Hematopoietic multipotent progenitor cell treated with erythropoietin and hydrocortisone succinate and interleukin-3 and kit ligand, for 6 days (in vitro differentiated cells): ENCODE data around the gene GBE1.
"Not testable (repeated sequence)": the region's sequence is repeated elsewhere in the genome, so short reads cannot be mapped to it uniquely, and the experiment has no call there.

Experiments
- DNase-seq: peaks from one replicate; pipeline ENCODE4 v3.0.0-alpha.2; 2015

GBE1 gene

GRCh38 chr3:81752604-81753003 is 8.8 kb downstream of the GBE1 start:
- DNase-seq: no peak

DNA sequence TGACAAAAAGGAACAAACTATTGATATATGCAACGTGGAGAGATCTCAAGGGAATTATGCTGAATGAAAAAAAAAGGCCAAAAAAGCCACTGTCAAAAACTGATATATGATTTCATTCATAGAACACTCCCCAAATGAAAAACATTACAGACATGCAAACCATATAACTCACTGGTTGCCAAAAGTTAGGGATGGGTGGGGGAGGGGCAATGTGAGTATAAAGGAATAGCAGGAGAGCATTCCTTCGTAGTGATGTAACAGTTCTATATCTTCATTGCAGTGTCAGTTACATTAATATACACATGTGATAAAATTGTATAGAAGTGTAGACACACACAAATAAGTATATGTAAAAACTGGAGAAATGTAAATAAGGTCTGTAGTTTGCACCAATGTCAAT is 12.2 kb downstream of the GBE1 start:
- DNase-seq: no peak

DNA sequence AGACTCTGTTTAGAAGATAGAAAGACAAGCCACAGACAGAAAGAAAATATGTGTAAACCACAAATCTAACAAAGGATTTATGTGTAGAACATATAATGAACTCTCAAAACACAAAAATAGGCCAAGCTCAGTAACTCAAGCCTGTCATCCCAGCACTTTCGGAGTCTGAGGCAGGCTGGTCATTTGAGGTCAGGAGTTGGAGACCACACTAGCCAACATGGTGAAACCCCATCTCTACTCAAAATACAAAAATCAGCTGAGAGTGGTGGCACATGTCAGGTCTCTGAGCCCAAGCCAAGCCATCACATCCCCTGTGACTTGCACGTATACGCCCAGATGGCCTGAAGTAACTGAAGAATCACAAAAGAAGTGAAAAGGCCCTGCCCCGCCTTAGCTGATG is 14.2 kb downstream of the GBE1 start:
- not testable (repeated sequence) for DNase-seq

DNA sequence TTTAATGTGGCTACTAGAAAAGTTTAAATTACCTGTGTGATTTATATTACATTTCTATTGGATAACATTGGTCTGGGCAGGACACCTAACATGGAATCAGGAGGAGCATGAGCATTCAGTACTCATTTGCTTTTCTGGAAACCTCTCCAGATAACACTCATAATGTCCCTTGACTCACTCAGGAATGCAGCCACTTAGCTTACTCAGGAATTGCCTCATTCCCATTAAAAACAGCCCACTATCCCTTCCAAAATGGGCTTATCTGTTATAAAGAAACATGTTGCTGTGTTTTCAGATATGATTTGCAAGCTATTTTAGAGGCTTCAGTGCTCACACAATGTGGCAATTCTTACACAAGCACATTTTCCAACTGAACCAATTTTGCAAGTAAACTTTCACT is 17.1 kb downstream of the GBE1 start:
- DNase-seq: peak; percentile 23

DNA sequence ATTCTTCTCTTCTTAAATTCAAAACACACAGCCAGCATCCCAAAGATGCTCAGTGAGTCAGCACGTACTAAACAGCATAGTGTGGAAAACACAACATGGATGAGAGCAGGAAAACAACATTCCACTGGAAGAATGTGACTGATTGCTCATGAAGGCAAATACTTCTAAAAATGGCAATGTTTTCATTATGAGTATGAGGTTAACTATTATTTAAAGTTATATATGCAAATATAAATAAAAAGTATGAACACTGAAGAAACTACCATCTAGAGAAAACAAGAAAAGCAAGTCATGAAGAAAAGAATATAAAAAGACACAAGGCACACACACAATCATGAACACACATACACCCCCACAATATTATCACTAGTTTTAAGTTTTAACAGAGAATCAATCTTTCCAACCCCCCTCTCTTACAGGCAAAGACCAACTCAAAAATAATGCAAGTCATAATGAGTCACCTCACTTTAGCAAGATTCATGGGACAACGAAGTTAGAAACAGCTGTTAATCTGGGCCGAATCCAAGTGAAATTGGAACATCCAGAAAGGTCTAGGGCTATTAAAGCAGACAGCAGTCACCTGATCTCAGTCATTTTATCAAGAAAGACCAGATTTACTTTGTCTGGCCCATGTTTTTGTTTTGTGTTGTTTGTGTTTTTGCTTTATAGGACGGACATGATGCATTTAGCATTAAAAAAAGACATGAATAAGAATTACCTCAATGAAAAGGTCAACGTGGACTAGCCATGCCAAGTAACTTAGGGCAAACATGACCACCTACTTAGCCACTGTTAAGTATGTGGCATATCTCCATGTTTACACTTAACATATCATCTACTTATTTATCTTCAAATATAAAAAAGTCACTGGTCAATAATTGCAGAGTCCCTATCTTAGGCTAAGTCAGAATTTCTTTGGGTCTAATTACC is 18.1 kb downstream of the GBE1 start:
- DNase-seq: peak; percentile 86

DNA sequence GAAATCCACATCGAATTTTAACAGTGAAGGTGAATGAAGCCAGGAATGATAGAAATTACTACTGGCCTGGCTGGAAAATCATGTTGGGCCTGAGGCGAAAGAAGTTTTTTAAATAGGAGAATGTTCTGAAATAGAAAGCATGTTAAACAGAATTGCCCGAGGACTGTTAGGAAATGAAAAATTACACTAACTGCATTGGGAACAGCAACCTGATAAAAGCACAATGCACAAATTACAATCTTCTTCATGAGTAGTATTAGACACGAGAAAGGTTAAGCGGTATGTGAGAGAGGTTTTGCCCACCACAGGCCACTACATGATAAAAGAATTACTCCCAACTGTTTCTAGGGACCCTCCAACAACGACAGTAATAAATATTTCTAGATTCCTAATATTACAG is 18.9 kb downstream of the GBE1 start:
- no peak for DNase-seq

DNA sequence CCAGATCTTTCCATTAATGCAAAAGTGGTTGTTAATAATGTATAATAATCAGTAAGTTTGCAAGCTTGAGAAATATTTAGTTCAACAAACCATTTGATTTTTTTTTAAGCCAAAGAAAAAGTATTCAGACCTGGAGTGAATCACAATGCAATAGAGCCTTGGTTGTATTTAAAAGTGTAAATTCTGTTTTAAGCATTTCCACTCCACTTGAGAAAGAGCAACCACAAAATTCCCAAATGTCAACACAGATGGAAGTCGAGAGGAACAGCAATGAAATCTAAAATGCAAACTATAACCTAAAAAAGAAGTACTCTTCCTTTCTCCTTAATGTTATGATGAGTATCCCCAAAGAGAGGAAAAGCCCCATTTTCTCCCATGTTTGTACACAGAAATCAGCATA is 20.2 kb downstream of the GBE1 start:
- no peak for DNase-seq

DNA sequence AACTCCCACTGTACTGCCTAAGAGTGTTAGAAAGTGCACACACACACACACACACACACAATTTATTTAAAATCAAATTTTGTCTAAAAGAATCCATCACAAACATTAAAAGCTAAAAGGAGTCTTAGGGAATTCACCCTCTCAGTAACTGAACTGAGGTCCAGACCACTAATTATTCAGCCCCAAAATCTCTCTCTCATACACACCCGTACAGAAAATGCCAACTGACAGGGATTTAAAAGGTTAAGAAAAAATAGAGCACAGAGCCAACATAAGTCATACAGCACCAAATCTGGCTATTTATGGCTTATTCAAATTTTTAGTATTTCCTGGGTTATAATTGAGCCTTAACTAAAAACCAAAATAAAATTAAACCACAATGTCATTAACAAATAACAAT is 20.7 kb downstream of the GBE1 start:
- DNase-seq: no peak

GRCh38 chr3:81735334-81735733 is 26.1 kb downstream of the GBE1 start:
- DNase-seq: no peak

GRCh38 chr3:81734742-81735141 is 26.7 kb downstream of the GBE1 start:
- no peak for DNase-seq

- DNase-seq: no peak
These were observed 28.8 kb downstream of the GBE1 start for GRCh38 chr3:81732642-81733041.

DNA sequence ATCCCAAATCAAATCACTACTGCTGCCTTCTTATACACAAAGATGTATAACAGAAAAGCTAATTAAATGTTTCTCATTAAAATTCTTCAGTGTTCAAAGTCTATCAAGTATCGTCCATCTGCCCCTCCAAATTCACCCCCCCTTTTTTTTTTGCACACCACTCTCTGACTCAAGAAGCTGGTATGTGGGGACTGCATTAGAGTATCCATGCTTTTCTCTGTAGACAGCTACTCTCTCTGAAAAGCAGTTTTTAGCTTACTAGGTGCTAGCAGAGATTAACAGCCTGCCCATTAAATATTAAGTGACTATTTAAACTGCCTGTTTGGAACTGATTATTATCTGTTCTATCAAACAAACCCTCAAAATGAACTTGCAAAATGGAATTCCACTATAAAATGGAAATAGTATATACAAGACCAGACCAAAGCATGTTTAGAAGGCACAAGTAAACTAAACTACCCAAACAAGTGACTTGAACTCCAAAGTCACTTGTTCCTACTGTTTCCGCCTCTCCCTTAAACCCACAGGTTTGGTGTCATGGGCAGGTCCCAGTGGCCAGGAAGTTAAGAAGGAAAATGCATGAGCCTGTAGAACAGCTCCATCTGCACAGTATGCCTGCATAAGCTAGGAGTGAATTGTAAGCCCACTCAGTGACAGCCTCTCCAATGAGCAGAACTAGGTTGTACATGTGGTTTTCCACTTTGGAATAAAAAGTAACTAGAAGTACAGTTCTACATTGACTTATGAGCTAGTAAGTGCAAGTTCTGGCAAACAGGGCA is 32.5 kb downstream of the GBE1 start:
- DNase-seq: peak; percentile 14

- DNase-seq: no peak
These were observed 34.7 kb downstream of the GBE1 start for GRCh38 chr3:81726735-81727134.

- no peak for DNase-seq
These were observed 35.3 kb downstream of the GBE1 start for GRCh38 chr3:81726132-81726531.

- DNase-seq: peak; percentile 17
These were observed 37.6 kb downstream of the GBE1 start for GRCh38 chr3:81723732-81724313.

DNA sequence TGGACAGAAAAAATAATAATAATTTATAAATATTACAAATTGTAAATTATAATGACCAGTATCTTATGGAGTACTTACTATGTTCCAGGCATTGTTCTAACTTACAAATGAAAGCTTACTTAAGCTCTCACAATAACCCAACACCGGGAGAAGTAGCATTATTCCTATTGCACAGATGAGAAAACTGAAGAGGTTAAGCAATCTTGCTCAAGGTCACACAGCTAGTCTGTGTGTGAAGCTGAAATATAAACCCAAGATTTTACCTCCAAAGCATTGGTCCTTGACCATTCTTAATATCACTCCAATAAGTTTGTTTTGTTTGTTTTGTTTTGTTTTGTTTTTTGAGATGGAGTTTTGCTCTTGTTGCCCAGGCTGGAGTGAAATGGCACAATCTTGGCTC is 43.1 kb downstream of the GBE1 start:
- DNase-seq: no peak

GRCh38 chr3:81716870-81717509 is 44.5 kb downstream of the GBE1 start:
- no peak for DNase-seq

DNA sequence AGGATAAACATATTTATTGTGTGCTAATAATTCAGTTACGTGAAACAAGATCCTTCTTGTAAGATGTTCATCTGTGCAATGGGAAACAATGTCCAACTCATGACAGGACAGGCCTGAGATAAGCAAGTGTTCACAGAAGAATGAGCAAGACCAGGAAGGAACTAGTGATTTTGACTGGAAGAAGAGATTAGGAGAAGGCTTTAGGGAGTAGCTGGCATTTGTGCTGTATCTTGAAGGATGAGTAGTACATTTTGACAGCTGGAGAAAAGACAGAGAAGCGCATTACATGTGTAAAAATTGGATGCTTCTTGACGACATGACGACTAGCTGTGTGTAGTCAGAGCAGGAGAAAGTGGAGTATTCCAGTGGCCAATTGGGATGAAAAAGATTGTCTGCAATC is 48.4 kb downstream of the GBE1 start:
- no peak for DNase-seq

GRCh38 chr3:81709606-81710005 is 51.8 kb downstream of the GBE1 start:
- DNase-seq: no peak

- DNase-seq: no peak
These were observed 53.4 kb downstream of the GBE1 start for GRCh38 chr3:81707996-81708395.

DNA sequence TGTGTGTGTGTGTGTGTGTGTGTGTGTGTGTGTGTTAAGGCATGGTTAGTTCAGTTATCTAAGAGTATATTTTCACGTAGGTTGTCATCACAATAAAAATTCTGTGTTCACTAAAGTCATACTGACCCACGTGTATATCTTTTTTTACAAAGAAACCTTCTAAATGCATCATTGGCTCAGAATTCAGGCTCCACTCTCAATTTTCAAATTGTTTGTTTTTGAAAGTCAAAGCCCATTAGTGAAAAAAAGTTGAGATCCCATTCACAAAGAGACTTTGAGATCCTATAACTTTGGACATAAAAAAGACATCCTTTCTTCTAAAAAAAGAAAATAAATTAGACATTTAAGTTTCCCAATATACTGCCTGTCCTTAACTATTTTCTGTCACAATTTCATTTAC is 59.3 kb downstream of the GBE1 start:
- DNase-seq: no peak

DNA sequence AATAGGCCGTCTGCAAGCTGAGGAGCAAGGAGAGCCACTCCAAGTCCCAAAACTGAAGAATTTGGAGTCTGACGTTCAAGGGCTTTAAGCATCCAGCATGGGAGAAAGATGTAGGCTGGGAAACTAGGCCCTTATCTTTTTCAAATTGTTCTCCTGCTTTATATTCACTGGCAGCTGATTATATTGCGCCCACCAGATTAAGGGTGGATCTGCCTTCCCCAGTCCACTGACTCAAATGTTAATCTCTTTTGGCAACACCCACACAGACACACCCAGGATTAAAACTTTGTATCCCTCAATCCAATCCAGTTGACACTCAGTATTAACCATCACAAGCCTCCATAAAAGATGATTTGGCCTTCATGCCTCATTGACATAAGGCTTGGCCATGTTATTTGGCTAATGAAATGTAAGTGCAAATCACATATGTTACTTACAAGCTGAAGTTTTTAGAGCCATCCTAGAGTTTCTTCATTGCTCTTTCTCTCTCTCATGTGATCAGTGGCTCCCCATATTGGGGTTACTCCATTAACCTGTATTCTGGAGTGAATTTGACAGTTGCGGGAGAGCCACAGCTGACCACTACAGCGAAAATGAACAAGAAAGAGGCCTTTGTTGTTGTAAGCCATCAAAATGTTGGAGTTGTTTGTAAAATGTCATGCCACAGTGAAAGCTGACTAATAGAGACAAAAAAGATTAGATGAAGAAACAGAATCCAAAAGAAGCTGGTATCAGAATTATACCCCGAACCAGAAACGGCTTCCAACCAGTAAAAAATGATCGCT is 61.7 kb downstream of the GBE1 start:
- peak; percentile 55 for DNase-seq
